ENCODE data around the gene RSL24D1.

Gene RSL24D1

DNA sequence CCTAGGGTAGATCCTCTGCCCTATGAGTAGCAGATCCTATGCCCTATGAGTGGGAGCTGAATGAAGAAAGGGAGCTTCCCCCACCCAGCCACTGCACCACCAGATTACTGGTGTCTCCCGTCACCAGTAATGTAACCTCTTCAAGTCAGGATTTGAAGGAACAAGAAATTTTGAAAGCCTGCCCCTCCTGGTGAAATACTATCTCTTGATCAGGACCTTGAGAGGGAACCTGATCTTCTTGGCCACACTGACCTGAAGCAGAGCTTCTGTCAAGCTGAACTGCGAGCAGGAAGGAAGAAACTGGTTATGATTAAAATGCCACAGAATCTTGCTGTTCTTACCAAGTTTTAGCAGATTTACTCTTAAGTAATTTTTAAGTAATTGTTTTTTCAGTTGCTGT, 62.8 kb downstream of the RSL24D1 start:
- TF ChIP-seq ZFX (IDR thresholded peaks at IDR 0.05; ENCODE audit: borderline replicate concordance) = no peak
- TF ChIP-seq, protein P1, sequence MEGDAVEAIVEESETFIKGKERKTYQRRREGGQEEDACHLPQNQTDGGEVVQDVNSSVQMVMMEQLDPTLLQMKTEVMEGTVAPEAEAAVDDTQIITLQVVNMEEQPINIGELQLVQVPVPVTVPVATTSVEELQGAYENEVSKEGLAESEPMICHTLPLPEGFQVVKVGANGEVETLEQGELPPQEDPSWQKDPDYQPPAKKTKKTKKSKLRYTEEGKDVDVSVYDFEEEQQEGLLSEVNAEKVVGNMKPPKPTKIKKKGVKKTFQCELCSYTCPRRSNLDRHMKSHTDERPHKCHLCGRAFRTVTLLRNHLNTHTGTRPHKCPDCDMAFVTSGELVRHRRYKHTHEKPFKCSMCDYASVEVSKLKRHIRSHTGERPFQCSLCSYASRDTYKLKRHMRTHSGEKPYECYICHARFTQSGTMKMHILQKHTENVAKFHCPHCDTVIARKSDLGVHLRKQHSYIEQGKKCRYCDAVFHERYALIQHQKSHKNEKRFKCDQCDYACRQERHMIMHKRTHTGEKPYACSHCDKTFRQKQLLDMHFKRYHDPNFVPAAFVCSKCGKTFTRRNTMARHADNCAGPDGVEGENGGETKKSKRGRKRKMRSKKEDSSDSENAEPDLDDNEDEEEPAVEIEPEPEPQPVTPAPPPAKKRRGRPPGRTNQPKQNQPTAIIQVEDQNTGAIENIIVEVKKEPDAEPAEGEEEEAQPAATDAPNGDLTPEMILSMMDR (IDR thresholded peaks at IDR 0.05) = no peak
- H3K27ac ChIP-seq = no peak overlapping the region

GRCh38 chr15:55132672-55133071, 64.1 kb downstream of the RSL24D1 start:
- H3K27ac ChIP-seq = no peak overlapping the region
- TF ChIP-seq, protein P1 (IDR thresholded peaks at IDR 0.05) = no peak
- TF ChIP-seq ZFX (IDR thresholded peaks at IDR 0.05; ENCODE audit: borderline replicate concordance) = no peak
